A549 (cell line): Measurements from ENCODE around the gene DRD2. TPM values are rescaled to one million over a fixed set of nuclear protein-coding genes. Genes with fewer than 3 reads are reported as not detected.
A peak's percentile ranks its signal among the peaks of the same experiment; 100 is the strongest.

ENCODE experiments used
- ATAC-seq, 2 experiments: fragments of 200-7000 bp in 1 of 2; fragments of >200 bp in 1 of 2; cut with Nextera tagmentation in 1 of 2; cut with Tn5 transposase in 1 of 2; 3 replicates each; pipeline versions ENCODE4 v1.8.0 to v1.9.1; 2018 to 2020; ENCODE audit warnings: mild to moderate bottlenecking in 1 of 2, moderate library complexity in 1 of 2
- CTCF ChIA-PET: fragments of 300-600 bp; sonication (Branson Sonifier 250); formaldehyde crosslinking; extraction: SDS; loops from one replicate; lab custom pipeline; 2021; ENCODE audit warnings: antibody characterized with exemption, inconsistent platforms; lab: Yijun Ruan, JAX
- POLR2A ChIA-PET: fragments of 350-600 bp; formaldehyde crosslinking; extraction: SDS; loops from one replicate; lab custom pipeline; 2021; ENCODE audit warnings: antibody characterized with exemption, inconsistent platforms; lab: Yijun Ruan, JAX
- DNase-seq, 2 experiments: peaks; one replicate each; pipeline versions ENCODE4 v3.0.0 to v3.0.0-alpha.2; 2011 to 2016; ENCODE audit warnings: low read depth in 1 of 2, low spot score in 1 of 2
- FAIRE-seq: peaks from 2 replicates; lab custom pipeline; 2011; peaks lifted over from hg19 to GRCh38; lab: Jason Lieb, UNC
- H3K27ac ChIP-seq, 2 experiments: fragments of >200 bp; sonication (Bioruptor Twin); formaldehyde crosslinking; 3 replicates each; pipeline ENCODE4 v1.5.1; 2016 to 2017
- H3K4me1 ChIP-seq: fragments of >200 bp; sonication (Bioruptor Twin); formaldehyde crosslinking; 3 replicates; pipeline ENCODE4 v1.6.1; 2016
- H3K4me2 ChIP-seq: fragments of >200 bp; sonication (Bioruptor Twin); formaldehyde crosslinking; 3 replicates; pipeline ENCODE4 v1.6.1; 2016
- H3K4me3 ChIP-seq: fragments of >200 bp; sonication (Bioruptor Twin); formaldehyde crosslinking; 3 replicates; pipeline ENCODE4 v1.5.1; 2016
- H3K9me3 ChIP-seq: fragments of >200 bp; sonication (Bioruptor Twin); formaldehyde crosslinking; 3 replicates; pipeline ENCODE4 v1.6.1; 2016
- BCL3 ChIP-seq: fragments of >200 bp; sonication (Bioruptor Twin); formaldehyde crosslinking; IDR thresholded peaks from 3 replicates; pipeline ENCODE4 v1.6.1; 2016
- BHLHE40 ChIP-seq: IDR thresholded peaks from 2 replicates; pipeline ENCODE4 v1.6.1; 2012; ENCODE audit warnings: low read depth, low read length, inconsistent platforms
- CHD2 ChIP-seq: fragments of 150-350 bp; IDR thresholded peaks from 2 replicates; pipeline ENCODE4 v1.6.1; 2014; ENCODE audit warnings: low read length; ENCODE audit not compliant: partially characterized antibody
- CHD4 ChIP-seq: fragments of 200-600 bp; sonication (generic); IDR thresholded peaks from 2 replicates; pipeline ENCODE4 v1.6.1; 2016; ENCODE audit warnings: antibody characterized with exemption, mild to moderate bottlenecking, borderline replicate concordance
- EHF ChIP-seq: fragments of 250-450 bp; sonication (Bioruptor Pico); IDR thresholded peaks from 2 replicates; pipeline ENCODE4 v1.5.0; 2020; ENCODE audit warnings: mild to moderate bottlenecking
- EP300 ChIP-seq, 2 experiments: fragments of >200 bp; sonication (Bioruptor Twin); formaldehyde crosslinking; IDR thresholded peaks; 2 replicates in 1 of 2; 3 replicates in 1 of 2; pipeline ENCODE4 v1.6.1; 2016 to 2017
- FOSB ChIP-seq: fragments of 250-450 bp; sonication (Bioruptor Pico); IDR thresholded peaks from 2 replicates; pipeline ENCODE4 v1.5.0; 2020; ENCODE audit warnings: mild to moderate bottlenecking, moderate library complexity
- FOSL2 ChIP-seq, 2 experiments: fragments of 450-650 bp in 1 of 2; fragments of >200 bp in 1 of 2; sonication (Bioruptor Twin) in 1 of 2; formaldehyde crosslinking; IDR thresholded peaks; 2 replicates each; pipeline versions ENCODE4 v1.5.0 to v1.6.1; 2016 to 2020; ENCODE audit warnings: mild to moderate bottlenecking in 1 of 2, moderate library complexity in 1 of 2
- HES2 ChIP-seq: fragments of >200 bp; sonication (Bioruptor Twin); formaldehyde crosslinking; IDR thresholded peaks from 2 replicates; pipeline ENCODE4 v1.6.1; 2016
- KDM1A ChIP-seq: fragments of 200-600 bp; sonication (generic); IDR thresholded peaks from 2 replicates; pipeline ENCODE4 v1.6.1; 2016; ENCODE audit warnings: low read depth, mild to moderate bottlenecking
- MYC ChIP-seq: IDR thresholded peaks from 2 replicates; pipeline ENCODE4 v1.6.1; 2012; ENCODE audit warnings: mild to moderate bottlenecking, inconsistent platforms, low read length, improper control_type of control experiment, borderline replicate concordance
- NFE2L2 ChIP-seq: fragments of 150-350 bp; conservative IDR thresholded peaks from 2 replicates; pipeline ENCODE4 v1.6.1; 2014; ENCODE audit warnings: low read length
- NR3C1 ChIP-seq: fragments of >200 bp; sonication (Bioruptor Twin); formaldehyde crosslinking; IDR thresholded peaks from 3 replicates; pipeline ENCODE4 v1.6.1; 2017
- POLR2A ChIP-seq: IDR thresholded peaks from 2 replicates; pipeline ENCODE4 v1.6.1; 2012; ENCODE audit warnings: mild to moderate bottlenecking, low read length
- RCOR1 ChIP-seq: fragments of 150-350 bp; IDR thresholded peaks from 2 replicates; pipeline ENCODE4 v1.6.1; 2014; ENCODE audit warnings: antibody characterized with exemption, low read length, low read depth
- SREBF2 ChIP-seq: fragments of 450-650 bp; IDR thresholded peaks from 2 replicates; pipeline ENCODE4 v1.6.1; 2014; ENCODE audit warnings: mild to moderate bottlenecking, moderate library complexity
- TP53 ChIP-seq: fragments of 250-450 bp; sonication (Bioruptor Pico); IDR thresholded peaks from 2 replicates; pipeline ENCODE4 v1.5.0; 2021; ENCODE audit warnings: mild to moderate bottlenecking, moderate library complexity
- ZFP36 ChIP-seq: fragments of 450-650 bp; IDR thresholded peaks from 2 replicates; pipeline ENCODE4 v1.6.1; 2014; ENCODE audit warnings: borderline replicate concordance; ENCODE audit not compliant: partially characterized antibody
- ZSCAN20 ChIP-seq: fragments of 250-450 bp; sonication (Bioruptor Pico); IDR thresholded peaks from 2 replicates; pipeline ENCODE4 v1.8.0; 2022; ENCODE audit warnings: mild to moderate bottlenecking, moderate library complexity
- WGBS: methylation state at CpG from one replicate; pipeline ENCODE4 v1.1.6; 2017; ENCODE audit errors: missing lambda C conversion rate; 5-methylcytosine and 5-hydroxymethylcytosine counted together
- polyA plus RNA-seq, 4 experiments: library from polyadenylated mRNA; depleted of rRNA in 3 of 4; stranded (reverse); fragments of >200 nt; fragmentation: RNase III in 1 of 4; extraction: RNeasy Plus Mini Kit Qiagen cat#74134 plus additional on column Dnase treatment in 1 of 4; gene quantifications; 2 replicates in 3 of 4; 3 replicates in 1 of 4; pipeline ENCODE4 v1.2.3, GENCODE V29; 2011 to 2017
- TF ChIP-seq, protein P1 (sequence below): fragments of 150-350 bp; IDR thresholded peaks from 2 replicates; pipeline ENCODE4 v1.6.1; 2014; ENCODE audit warnings: low read depth, mild to moderate bottlenecking, low read length
- TF ChIP-seq, protein P2 (sequence below): IDR thresholded peaks from 2 replicates; pipeline ENCODE4 v1.6.1; 2012
- TF ChIP-seq, protein P3 (sequence below): IDR thresholded peaks from 2 replicates; pipeline ENCODE4 v1.6.1; 2012; ENCODE audit warnings: low read depth, borderline replicate concordance
- TF ChIP-seq, protein P4 (sequence below): fragments of 200-600 bp; sonication (generic); IDR thresholded peaks from 2 replicates; pipeline ENCODE4 v1.6.1; 2016; ENCODE audit warnings: antibody characterized with exemption, mild to moderate bottlenecking, moderate library complexity
- TF ChIP-seq, protein P5 (sequence below): fragments of 250-450 bp; sonication (Bioruptor Pico); IDR thresholded peaks from 2 replicates; pipeline ENCODE4 v1.5.0; 2020; ENCODE audit warnings: low read depth, mild to moderate bottlenecking, moderate library complexity
- TF ChIP-seq, protein P6 (sequence below): IDR thresholded peaks from 2 replicates; pipeline ENCODE4 v1.6.1; 2012

The DRD2 gene
- polyA plus RNA-seq, 2 of the 4 experiments (the other 2 are of a cell fraction) = not detected

DNA sequence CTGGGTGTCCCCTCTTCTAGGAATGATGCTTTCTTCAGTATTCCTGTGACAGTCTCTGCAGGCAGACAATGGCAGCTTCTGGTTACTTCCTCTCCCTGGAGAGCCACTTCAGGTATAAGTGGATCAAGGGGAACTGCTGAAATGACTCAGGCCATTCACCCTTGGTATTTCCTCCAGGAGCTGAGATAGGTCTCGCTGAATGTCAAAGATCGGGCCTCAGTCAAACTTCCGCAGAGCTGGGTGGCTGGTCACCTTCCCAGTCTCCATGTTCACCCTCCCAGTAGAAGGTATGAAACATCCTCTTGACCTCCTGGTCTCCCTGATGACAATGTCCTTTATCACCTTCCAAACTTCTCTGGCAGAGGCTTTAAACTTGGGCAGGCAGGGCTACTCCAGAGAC is 89.4 kb downstream of the DRD2 start:
- no peaks in the 10 kb centered on the region for H3K4me1 ChIP-seq
- ATAC-seq (no peak), FAIRE-seq (no peak), DNase-seq (no peak)
- ChIA-PET POLR2A (no interaction called here), CTCF (no interaction called here)
- H3K4me3 ChIP-seq = no peak overlapping the region
- no peak overlapping the region for H3K4me2 ChIP-seq
- H3K9me3 ChIP-seq = no peaks in the 10 kb centered on the region
- TF ChIP-seq, protein P1, sequence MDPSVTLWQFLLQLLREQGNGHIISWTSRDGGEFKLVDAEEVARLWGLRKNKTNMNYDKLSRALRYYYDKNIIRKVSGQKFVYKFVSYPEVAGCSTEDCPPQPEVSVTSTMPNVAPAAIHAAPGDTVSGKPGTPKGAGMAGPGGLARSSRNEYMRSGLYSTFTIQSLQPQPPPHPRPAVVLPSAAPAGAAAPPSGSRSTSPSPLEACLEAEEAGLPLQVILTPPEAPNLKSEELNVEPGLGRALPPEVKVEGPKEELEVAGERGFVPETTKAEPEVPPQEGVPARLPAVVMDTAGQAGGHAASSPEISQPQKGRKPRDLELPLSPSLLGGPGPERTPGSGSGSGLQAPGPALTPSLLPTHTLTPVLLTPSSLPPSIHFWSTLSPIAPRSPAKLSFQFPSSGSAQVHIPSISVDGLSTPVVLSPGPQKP = no peak
- no peak for TF ChIP-seq EP300 (IDR thresholded peaks at IDR 0.05)
- TF ChIP-seq FOSB (CRISPR knock-in tag) = no peak
- TF ChIP-seq KDM1A = no peak
- TF ChIP-seq, protein P2, sequence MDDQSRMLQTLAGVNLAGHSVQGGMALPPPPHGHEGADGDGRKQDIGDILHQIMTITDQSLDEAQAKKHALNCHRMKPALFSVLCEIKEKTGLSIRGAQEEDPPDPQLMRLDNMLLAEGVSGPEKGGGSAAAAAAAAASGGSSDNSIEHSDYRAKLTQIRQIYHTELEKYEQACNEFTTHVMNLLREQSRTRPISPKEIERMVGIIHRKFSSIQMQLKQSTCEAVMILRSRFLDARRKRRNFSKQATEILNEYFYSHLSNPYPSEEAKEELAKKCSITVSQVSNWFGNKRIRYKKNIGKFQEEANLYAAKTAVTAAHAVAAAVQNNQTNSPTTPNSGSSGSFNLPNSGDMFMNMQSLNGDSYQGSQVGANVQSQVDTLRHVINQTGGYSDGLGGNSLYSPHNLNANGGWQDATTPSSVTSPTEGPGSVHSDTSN = no peak
- TF ChIP-seq ZSCAN20 (CRISPR knock-in tag) = no peak
- TF ChIP-seq POLR2A = no peak
- TF ChIP-seq, protein P3, sequence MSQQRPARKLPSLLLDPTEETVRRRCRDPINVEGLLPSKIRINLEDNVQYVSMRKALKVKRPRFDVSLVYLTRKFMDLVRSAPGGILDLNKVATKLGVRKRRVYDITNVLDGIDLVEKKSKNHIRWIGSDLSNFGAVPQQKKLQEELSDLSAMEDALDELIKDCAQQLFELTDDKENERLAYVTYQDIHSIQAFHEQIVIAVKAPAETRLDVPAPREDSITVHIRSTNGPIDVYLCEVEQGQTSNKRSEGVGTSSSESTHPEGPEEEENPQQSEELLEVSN = no peak
- no peak for TF ChIP-seq BCL3
- no peak overlapping the region for H3K27ac ChIP-seq
- WGBS = 82% methylated on average over 3 of the region's 3 CpGs

GRCh38 chr11:113384551-113384950 is 90.6 kb downstream of the DRD2 start:
- no peak overlapping the region for H3K4me2 ChIP-seq
- no peaks in the 10 kb centered on the region for H3K9me3 ChIP-seq
- DNase-seq = peak in 1 of 2 experiments; percentile 7
- FAIRE-seq = no peak
- H3K4me3 ChIP-seq = no peak overlapping the region
- ChIA-PET POLR2A (no interaction called here), CTCF (no interaction called here)
- TF ChIP-seq HES2 (no peak), NFE2L2 (no peak), NR3C1 (no peak), MYC (no peak), TP53 (CRISPR knock-in tag) (no peak), RCOR1 (no peak), CHD2 (no peak), SREBF2 (no peak), CHD4 (no peak), ZFP36 (no peak), FOSL2 (IDR thresholded peaks at IDR 0.05) (no peak), FOSL2 (CRISPR knock-in tag; IDR thresholded peaks at IDR 0.05) (no peak), BHLHE40 (no peak), EHF (CRISPR knock-in tag) (no peak)
- TF ChIP-seq, protein P4, sequence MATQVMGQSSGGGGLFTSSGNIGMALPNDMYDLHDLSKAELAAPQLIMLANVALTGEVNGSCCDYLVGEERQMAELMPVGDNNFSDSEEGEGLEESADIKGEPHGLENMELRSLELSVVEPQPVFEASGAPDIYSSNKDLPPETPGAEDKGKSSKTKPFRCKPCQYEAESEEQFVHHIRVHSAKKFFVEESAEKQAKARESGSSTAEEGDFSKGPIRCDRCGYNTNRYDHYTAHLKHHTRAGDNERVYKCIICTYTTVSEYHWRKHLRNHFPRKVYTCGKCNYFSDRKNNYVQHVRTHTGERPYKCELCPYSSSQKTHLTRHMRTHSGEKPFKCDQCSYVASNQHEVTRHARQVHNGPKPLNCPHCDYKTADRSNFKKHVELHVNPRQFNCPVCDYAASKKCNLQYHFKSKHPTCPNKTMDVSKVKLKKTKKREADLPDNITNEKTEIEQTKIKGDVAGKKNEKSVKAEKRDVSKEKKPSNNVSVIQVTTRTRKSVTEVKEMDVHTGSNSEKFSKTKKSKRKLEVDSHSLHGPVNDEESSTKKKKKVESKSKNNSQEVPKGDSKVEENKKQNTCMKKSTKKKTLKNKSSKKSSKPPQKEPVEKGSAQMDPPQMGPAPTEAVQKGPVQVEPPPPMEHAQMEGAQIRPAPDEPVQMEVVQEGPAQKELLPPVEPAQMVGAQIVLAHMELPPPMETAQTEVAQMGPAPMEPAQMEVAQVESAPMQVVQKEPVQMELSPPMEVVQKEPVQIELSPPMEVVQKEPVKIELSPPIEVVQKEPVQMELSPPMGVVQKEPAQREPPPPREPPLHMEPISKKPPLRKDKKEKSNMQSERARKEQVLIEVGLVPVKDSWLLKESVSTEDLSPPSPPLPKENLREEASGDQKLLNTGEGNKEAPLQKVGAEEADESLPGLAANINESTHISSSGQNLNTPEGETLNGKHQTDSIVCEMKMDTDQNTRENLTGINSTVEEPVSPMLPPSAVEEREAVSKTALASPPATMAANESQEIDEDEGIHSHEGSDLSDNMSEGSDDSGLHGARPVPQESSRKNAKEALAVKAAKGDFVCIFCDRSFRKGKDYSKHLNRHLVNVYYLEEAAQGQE = no peak
- TF ChIP-seq, protein P5, sequence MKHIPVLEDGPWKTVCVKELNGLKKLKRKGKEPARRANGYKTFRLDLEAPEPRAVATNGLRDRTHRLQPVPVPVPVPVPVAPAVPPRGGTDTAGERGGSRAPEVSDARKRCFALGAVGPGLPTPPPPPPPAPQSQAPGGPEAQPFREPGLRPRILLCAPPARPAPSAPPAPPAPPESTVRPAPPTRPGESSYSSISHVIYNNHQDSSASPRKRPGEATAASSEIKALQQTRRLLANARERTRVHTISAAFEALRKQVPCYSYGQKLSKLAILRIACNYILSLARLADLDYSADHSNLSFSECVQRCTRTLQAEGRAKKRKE (CRISPR knock-in tag) = no peak
- TF ChIP-seq, protein P1 = no peak
- TF ChIP-seq, protein P6, sequence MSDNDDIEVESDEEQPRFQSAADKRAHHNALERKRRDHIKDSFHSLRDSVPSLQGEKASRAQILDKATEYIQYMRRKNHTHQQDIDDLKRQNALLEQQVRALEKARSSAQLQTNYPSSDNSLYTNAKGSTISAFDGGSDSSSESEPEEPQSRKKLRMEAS = no peak
- H3K4me1 ChIP-seq = no peaks in the 10 kb centered on the region
- no peak overlapping the region for H3K27ac ChIP-seq
- WGBS = 32% methylated on average over 3 of the region's 3 CpGs
- ATAC-seq = no peak
